HG03460 (cell line): Measurements from ENCODE around the gene ANKMY2.
"Not testable (repeated sequence)": the region's sequence is repeated elsewhere in the genome, so short reads cannot be mapped to it uniquely, and the experiment has no call there.

Experiments used
- ATAC-seq: cut with Tn5 transposase; IDR thresholded peaks from one replicate; pipeline ENCODE4 v1.9.1; 2021; ENCODE audit not compliant: unreplicated experiment

Gene ANKMY2

DNA sequence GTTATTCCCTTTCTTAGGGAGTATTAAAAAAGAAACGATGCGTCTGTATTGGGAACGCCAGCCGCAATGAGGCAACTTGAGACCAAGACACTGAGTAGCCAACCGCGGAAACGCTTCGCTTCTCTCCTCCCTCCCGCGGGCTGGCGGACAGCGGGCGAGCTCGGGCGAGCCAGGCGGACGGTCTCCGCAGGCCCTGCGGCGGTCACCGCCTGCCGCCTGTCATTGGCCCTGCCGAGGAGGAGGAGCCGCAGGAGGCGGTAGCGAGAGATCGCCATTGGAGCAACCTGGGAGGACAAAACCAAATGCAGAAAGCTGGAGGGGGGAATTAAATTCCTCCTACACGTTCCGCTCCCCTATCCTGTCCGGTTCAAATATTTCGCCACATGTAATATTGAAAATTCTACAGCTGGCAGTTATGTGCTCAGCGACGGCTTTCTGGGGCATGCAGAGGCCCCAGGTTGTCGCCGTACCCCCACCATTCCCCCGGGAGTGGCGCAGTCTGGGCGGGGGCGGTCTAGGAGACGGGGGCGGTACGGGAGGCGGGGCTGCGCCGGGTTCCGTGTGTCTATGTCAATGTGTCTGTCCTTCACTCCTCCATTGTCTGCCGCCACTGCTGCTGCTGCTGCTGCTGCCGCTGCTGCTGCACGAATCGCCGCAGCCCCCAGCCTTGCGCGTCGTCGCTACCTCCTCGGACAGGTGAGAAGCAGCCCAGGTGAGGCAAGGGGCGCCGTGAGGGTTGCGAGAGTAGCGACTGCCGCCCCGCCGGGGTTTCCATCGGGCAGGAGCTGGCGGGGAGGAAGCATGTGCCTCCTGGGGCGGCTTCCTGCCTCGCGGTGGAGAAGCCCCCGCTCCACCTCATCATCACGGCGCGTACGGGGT is at the start of gene ANKMY2, which contains the start of gene BZW2:
TSS of gene ANKMY2 (minus strand) at position 162 of the 879 bp plus-strand sequence. CDS start 181 bp downstream, outside the sequence.
TSS of gene BZW2 (plus strand) at position 589 of the 879 bp plus-strand sequence. CDS start 19,263 bp downstream, outside the sequence.
- ATAC-seq = peak; percentile 96

DNA sequence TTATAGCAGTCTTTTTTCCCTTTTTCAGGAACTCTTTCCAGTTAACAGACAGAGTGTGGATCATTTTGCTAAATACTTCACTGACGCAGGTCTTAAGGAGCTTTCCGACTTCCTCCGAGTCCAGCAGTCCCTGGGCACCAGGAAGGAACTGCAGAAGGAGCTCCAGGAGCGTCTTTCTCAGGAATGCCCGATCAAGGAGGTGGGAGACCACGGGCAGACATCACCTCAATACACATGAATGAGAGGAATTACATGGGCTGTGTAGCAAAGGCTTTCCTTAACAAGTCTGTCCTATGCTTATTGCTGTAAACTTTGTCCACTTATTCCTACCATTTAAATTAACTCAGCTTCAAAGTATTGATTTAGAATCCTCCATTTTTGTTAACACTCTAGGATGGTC is 49.3 kb upstream of the ANKMY2 start:
- no peak for ATAC-seq

DNA sequence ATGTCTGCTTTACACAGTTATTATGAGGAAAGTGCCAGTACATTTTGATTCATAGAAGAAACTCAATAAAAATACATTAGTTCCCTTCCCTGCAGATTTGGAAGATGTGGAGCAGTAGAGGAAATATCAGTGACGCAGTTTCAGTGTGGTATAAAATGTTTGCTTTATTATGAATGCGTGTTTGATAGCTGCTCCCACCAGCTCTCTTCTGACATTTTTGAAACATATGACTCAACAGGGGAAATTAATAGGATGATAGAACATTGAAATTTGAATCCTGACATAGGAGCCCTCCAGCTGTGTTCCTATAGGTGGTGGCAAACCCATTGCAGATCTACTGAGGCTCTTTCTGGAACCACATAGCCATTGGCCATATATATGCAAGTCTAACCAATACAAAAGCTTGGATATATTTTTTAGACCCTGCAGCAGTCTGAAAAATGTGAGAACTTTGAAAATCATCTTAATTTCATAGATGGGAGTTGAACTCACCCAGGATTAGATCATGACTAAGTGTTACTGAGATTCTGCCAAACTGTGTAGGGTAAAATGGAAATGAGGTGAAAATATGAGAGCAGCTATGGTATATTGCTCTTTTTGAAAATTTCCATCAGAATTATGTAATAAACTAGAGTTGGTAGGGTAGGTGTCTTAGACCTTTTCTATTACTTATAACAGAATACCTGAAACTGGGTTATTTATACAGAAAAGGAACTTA is 48.2 kb upstream of the ANKMY2 start:
- ATAC-seq = no peak

DNA sequence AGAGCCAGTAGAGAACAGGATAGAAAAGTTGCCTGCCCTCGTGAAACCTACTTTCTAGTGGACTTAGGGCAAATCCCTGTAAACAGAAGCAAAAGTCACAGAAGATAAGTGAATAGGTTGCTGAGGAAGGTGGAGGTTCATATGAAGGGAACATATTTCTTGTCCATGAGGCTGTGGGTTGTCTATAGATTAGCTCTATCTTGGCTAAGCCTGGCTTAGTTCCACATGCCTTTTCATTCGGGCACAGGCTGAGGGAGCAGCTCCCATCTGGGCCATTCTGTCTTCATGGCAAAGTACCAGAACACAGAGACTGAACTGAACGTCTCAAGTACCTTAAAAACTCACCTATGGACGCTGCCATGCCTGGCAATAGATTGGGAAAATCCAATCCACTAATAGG is 45.7 kb upstream of the ANKMY2 start:
- ATAC-seq = no peak

DNA sequence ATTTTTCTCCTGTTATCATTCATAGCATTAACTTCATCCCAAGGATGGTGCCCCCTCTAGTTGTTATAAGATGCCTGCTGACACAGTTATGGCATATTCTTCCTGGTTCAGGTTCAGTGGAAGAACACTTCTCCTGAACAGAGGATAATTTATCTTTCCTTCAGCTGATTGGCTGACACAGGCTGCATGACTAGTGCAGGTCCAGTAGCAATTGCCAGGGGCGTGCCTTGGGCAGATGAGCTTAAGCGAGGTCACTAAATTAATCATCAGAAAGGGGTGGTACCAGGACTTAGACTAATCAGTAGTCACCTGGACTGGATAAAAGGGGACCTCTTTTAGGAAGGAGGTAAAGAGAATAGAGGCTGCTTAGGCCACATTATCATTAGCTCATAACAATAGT is 42.7 kb upstream of the ANKMY2 start:
- no peak for ATAC-seq

DNA sequence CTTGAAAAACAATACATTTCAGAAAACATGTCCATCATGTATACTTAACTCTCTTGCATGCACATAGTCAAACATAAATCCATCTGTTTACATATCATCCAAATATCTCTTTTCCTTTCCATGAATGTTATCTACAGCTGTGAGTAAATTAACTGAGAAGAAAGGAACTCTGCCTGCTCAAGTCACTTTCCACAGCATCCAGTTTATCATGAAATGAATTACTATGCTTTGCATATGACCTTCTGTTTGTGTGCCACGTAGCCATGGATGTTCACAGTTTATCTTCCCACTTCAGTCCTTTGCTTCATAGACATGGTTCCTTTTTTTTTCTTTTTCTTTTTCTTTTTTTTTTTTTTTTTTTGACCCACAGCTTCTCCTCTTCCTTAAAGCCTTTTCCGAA is 40.0 kb upstream of the ANKMY2 start:
- ATAC-seq = no peak

DNA sequence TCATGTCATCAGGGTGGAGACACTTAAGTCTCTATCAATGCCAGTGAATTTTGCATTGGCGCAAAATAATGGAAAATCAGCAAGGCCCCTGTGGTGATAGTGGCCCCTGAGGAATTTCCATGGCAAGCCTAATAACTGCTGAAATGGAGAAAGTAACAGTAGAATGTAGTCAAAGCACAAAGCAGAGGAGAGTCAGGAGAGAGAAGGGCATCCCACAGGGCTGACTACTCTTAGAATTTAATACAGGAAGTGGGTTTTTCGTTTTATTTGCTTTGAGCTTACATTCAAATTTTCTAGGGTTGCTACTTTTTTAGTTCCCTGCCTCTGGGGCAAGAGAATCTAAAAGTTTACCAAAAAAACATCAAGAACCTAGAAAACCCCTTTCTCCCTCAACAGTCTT is 39.4 kb upstream of the ANKMY2 start:
- no peak for ATAC-seq

DNA sequence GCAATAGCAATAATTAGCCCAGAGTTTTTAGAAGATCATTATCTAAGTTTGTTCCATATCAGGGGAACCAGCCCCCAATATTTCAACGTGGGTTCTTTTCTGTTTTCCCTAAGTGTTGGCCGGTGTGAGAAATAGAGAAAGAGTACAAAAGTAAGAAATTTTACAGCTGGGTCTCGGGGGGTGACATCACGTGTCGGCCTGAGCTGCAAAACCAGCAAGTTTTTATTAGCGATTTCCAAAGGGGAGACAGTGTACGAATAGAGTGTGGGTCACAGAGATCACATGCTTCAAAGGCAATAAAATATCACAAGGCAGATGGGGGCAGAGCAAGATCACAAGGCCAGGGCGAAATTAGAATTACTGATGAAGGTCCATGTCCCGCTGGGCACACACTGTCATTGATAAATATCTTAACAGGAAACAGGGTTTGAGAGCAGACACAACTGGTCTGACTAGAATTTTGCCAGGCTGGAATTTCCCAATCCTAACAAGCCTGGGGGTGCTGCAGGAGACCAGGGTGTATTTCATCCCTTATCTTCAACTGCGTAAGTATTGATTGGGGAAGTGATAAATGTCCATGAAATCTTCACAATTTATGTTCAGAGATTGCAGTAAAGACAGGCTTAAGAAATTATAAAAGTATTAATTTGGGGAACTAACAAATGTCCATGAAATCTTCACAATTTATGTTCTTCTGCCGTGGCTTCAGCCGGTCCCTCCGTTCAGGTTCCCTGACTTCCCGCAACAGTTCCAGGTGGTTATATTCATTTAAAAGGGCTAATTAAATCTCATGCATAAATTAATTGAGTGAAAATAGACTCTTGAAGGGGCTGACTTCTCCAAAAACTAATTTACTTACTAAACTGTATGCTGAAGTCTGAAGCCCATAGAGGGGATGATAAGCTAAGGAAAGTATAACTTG is 33.4 kb upstream of the ANKMY2 start:
- ATAC-seq = not testable (repeated sequence)

DNA sequence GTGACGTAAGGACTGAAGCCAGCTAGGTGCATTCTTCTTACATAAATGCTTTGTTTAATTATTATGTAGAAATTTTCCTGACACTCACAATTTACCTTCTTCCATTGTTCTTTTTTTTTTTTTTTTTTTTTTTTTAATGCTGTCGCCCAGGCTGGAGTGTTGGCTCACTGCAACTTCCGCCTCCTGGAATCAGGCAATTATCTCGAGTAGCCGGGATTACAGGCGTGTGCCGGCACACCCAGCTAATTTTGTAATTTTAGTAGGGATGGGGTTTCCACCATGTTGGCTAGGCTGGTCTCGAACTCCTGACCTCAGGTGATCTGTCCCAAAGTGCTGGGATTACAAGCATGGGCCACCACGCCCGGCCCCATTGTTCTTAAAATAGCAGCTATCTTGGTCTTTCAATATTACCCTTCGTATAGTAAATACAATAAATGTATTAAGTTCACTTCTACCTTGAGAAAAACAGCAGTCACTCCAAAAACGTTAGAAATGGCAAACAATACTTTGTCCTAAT is 32.5 kb upstream of the ANKMY2 start:
- ATAC-seq = no peak

DNA sequence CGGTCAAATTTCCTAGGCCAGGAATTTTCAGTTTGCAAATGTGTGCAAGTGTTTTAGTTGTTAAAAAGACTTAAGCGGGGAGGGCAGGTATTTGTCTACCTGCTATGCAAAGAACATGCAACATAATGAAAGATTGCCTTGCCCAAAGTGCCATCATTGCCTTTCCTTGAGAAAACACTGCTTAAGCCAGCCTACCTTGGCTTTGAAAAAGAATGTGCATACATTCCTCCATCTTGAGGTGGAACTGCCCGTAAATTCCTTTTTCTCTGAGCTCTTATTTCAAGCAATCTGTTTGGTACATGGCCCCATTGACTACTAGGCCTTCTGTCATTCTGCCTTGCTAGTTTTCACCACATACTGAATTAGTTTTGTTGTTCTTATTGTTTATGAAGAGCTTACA is 29.7 kb upstream of the ANKMY2 start:
- ATAC-seq = no peak

DNA sequence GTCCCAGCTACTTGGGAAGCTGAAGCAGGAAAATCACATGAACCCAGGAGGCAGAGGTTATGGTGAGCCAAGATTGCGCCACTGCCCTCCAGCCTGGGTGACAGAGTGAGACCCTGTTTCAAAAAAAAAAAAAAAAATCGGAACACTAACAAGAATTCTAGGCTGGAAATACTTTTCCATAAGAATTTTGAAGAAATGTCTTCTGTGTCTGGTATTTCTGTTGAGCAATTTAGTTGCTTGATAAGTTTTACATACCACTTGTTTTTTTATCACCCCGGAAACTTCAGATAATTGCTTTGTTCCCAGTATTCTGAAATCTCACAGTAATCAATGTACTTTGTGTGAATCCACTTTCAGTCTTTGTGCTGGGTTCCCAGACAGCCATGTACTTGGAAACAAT is 26.3 kb upstream of the ANKMY2 start:
- no peak for ATAC-seq

DNA sequence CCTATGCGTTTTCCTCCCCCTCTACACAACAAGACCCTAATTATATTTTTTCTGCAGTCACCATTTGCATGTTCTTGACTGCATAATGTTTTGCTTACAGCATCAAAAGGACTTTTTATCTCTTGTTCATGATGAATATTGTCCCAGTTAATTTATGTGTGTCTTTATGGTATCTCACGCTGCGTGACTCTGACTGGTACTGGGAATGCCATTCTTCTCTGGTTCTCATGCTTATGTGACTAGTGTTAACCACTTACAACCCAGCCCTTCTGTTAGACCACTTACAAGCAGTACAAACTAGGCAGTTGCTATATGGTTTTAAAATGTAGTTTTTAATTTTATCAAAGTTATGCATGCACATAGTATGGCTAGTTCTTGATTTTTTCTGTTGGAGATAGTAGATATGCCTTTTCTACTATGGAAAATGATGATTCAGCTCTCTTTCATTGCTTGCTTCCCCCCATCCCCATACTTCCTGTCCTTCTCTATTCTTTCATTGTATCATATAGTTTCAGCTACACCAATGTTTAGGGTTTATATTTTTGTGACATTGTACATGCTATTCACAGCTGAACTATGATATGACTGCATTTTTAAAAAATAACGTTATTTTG is 25.3 kb upstream of the ANKMY2 start:
- ATAC-seq = no peak

DNA sequence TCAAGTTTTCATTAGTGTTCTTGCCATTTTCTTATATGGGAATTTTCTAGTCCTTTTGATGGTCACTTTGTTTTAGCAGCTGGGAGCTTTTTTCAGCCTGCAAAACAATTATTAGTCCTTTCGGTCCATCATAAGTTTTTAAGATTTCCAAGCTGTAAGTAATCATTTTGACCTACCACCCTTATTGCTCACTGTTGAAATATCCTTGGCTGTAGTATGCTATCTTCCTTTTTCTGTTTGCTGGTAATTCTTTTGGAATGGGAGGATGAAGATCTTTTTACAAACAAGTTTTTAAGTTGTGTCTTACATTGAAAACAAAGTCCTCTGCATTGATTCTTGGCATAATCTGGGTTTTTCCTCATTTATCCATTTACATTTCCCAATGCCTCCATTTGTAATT is 24.5 kb upstream of the ANKMY2 start:
- ATAC-seq = no peak

DNA sequence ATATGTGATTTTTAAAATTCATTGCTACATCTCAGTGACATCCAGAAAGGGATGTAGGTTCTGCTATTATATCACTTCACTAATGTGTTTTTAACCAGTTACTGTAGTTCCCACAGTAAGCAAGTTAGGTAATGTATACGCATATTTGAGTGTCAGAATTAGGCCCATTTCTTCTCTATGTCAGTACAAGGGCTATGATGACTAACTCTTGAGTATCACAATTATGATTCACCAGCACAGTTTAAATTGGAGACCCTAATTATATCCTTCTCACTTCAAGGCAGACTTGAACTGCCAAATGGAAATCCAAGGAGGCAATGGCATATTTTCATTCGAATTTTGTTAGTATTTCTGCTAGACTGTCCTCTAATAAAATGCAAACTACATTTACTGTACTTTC is 24.0 kb upstream of the ANKMY2 start:
- ATAC-seq = no peak

DNA sequence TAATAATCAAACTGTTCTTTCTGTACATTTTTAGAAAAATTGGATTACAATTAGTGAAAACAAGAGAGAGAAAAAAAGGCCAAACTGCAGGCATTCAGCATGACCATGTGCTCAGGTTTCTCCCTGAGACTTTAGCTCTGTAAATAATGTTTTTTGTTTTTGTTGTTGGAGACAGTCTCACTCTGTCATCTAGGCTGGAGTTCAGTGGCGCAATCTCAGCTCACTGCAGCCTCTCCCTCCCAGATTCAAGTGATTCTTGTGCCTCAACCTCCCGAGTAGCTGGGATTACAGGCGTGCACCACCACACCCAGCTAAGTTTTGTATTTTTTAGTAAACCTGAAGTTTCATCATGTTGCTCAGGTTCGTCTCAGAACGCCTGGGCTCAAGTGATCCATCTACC is 23.4 kb upstream of the ANKMY2 start:
- no peak for ATAC-seq

DNA sequence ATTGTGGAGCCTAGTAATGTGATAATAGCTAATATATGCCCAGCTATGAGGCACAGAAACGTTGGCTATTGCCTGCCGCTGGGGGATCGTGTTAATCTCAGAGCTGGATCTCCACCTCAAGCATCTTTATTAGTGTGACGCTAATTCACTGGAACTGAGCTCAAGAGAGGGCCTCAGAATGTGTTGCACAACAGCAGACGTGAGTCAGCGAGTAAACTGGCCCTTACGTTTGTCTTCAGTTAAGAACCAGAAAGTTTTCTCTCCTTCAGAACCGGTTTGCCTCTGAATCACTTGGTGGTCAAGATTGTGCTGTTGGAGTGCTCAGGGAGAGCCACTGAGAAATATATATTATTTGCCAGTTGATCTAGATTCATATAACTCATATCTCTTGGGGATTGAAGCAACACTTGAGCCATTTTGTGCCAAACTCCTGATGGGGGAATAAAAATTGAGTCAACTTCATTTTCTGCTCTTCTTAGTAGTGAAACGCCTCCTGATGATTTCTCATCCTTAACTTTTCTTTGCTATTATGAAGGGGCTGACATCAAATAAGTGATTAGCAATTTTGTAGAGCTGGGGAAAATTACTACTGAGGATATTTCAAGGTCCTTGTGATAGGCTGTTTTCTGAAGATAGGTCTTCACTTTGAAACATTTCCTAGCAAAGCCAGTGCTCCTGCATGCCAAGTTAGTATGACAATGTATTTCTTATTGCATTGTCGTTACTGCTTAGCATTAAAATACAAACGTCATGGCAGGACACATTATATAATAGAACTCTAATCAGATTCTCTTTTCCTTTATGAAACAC is 22.7 kb upstream of the ANKMY2 start:
- ATAC-seq = no peak

DNA sequence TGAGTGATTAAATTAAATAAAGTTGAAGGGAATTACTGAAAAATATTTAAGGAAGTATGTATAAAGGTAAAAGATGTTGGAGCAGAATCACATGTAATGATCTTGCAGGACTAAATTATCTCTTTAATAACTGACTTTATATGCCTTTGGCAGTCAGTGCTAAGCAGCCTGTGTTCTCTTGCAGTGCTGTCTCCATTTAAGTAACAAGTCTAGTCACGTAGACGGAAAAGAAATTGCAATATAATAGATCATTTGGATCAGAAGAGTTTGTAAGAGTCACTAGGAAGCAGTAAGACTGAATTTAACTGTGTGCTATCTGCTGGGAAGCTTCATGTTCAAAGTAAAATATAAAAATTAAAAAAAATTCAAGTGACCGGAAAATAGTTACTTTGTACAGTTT is 21.8 kb upstream of the ANKMY2 start:
- ATAC-seq = no peak

DNA sequence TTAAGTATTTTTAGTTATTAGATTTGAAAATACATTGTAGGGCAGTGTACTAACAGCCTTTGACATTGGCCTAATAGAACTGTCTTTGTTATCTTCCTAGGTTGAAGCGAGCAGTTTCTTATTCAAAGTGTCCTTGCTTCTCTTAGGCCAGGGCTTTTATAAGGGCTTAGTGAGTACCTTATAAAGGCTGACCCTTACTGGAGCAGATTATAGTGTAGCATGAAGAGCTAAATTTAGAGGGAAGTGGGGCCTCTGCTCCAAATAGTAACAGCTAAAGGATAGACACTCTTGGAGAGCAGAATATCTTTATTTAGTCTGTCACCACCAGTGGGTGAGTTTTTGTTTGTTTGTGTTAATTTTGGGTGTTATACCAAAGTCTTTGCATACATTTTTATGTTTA is 16.4 kb upstream of the ANKMY2 start:
- ATAC-seq = no peak

DNA sequence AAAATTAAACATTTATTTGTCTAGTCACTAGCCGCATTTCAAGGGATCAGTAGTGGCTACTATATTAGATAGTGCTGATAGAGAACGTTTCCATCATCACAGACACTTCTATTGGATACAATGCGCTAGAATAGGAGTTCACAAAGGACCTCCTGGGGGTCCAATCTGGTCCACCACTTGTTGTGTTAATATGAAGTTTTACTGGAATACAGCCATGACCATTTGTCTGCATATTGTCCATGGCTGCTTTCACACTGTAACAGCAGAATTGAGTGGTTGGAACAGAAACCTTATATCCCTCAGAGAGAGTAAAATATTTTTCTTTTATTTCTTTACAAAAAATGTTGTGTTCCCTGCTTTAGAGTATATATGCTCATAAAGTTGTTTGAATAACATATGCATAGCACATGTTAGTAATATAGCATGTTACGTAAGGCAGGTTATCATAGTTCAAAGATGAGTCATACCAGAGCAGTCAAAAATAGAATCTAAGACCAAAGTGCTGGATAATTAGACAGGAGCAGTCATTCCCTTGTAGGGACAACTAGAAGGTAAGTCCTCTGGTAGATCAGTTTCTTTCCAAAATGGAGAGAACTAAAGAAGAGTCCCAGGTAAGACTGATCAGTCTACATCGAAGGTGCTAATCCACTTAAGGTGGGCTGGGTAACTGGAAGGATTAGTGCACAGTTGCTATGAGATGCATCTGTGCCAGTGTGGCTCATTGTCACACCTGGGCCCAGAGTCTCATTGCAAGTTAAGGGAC is 15.3 kb upstream of the ANKMY2 start:
- ATAC-seq = no peak
